COR-L47 (cell line): Measurements from ENCODE around the gene RCOR3.
"Not testable (repeated sequence)": the region's sequence is repeated elsewhere in the genome, so short reads cannot be mapped to it uniquely, and the experiment has no call there.

ENCODE experiments used
- DNase-seq: peaks from one replicate; lab custom pipeline; 2025; lab: John Stamatoyannopoulos, UW

RCOR3 gene

GRCh38 chr1:211258756-211259637, at the start of gene RCOR3:
RCOR3 (plus strand) TSS chr1:211259366; CDS start chr1:211259561, 195 bp downstream.
- DNase-seq: peak; percentile 96

GRCh38 chr1:211210052-211210451, 49.1 kb upstream of the RCOR3 start:
- DNase-seq: no peak

GRCh38 chr1:211210965-211211364, 48.2 kb upstream of the RCOR3 start:
- no peak for DNase-seq

- DNase-seq: no peak
Observed at GRCh38 chr1:211213702-211214101, 45.5 kb upstream of the RCOR3 start.

GRCh38 chr1:211215577-211215976, 43.6 kb upstream of the RCOR3 start:
- no peak for DNase-seq

GRCh38 chr1:211217392-211217791, 41.8 kb upstream of the RCOR3 start:
- DNase-seq: no peak

- DNase-seq: not testable (repeated sequence)
Observed at GRCh38 chr1:211222469-211223234, 36.5 kb upstream of the RCOR3 start.

GRCh38 chr1:211228573-211229364, 30.4 kb upstream of the RCOR3 start:
- not testable (repeated sequence) for DNase-seq

GRCh38 chr1:211229365-211229759, 29.8 kb upstream of the RCOR3 start:
- DNase-seq: no peak

GRCh38 chr1:211231873-211232272, 27.3 kb upstream of the RCOR3 start:
- no peak for DNase-seq

GRCh38 chr1:211236633-211237320, 22.4 kb upstream of the RCOR3 start:
- no peak for DNase-seq

- DNase-seq: no peak
Observed at GRCh38 chr1:211237579-211237978, 21.6 kb upstream of the RCOR3 start.

- not testable (repeated sequence) for DNase-seq
Observed at GRCh38 chr1:211240567-211240966, 18.6 kb upstream of the RCOR3 start.

- no peak for DNase-seq
Observed at GRCh38 chr1:211241071-211241470, 18.1 kb upstream of the RCOR3 start.

- DNase-seq: not testable (repeated sequence)
Observed at GRCh38 chr1:211243639-211244038, 15.5 kb upstream of the RCOR3 start.

- not testable (repeated sequence) for DNase-seq
Observed at GRCh38 chr1:211246583-211246982, 12.6 kb upstream of the RCOR3 start.

- DNase-seq: no peak
Observed at GRCh38 chr1:211247921-211248320, 11.2 kb upstream of the RCOR3 start.

- not testable (repeated sequence) for DNase-seq
Observed at GRCh38 chr1:211249611-211250010, 9.6 kb upstream of the RCOR3 start.

- DNase-seq: no peak
Observed at GRCh38 chr1:211257826-211258225, 1.3 kb upstream of the RCOR3 start.

GRCh38 chr1:211258310-211258755, 833 bp upstream of the RCOR3 start:
- DNase-seq: peak; percentile 67

GRCh38 chr1:211259638-211260126, 516 bp downstream of the RCOR3 start:
- DNase-seq: peak; percentile 82
